Adrenal gland (tissue), 5 donors: ENCODE measurements around the gene SLC5A11.

ENCODE experiments used
- POLR2A ChIP-seq, 2 donors: fragments of 450-650 bp; IDR thresholded peaks; one replicate each; pipeline ENCODE4 v1.6.1; 2017; ENCODE audit warnings: antibody characterized with exemption in 2 of 2, mild to moderate bottlenecking in 2 of 2, moderate library complexity in 1 of 2
- TF ChIP-seq, protein P1 (sequence below), 6 experiments: fragments of 450-650 bp in 4 of 6; fragments of 200-600 bp in 2 of 6; sonication (generic) in 1 of 6; IDR thresholded peaks; 1 replicate in 5 of 6; 2 replicates in 1 of 6; pipeline versions ENCODE4 v1.5.1 to v1.8.0; 2016 to 2021; ENCODE audit warnings: antibody characterized with exemption in 6 of 6, mild to moderate bottlenecking in 2 of 6, moderate library complexity in 1 of 6
- donor health status: DM: no; HTN: no; CAD: no.

DNA sequence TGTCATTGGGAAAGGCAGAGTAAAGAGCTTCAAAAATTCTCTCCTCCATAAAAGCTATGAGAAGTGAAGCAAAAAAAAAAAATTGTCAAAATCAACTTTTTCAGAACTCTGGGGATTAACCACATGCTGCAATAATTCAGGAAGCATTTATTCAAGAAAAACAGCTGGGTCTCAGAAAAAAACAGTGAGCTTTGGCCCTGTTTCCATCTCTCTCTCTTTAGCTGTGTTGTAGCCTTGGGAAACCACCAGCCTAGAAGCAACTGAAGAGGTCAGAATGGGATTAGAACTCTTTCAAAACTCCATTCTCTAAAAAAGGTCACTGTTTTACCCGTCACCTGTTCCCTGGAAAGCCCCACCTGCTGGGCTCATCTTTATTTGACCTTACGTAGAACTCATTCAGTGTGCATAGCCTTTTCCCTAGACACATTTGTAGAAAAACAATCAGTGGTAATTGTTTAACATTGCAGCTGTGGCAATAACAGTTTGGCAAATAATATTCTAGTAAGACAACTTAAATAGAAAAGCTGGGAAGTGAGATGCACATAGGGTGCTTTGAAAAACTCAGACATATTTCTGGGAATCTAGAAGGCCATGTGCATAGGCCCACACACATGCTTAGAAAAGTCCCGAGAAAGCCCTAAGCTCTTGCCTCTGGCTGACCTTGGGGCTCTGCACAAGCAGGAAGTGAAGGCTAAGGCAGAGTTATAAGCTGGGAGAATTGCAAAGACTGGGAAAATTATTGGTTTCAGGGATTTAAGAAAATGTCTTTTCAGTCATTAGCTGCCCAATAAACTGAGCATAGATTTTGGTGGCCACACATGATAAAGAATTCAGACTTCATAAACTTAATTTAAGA, 18.0 kb downstream of the SLC5A11 start:
- TF ChIP-seq, protein P1, sequence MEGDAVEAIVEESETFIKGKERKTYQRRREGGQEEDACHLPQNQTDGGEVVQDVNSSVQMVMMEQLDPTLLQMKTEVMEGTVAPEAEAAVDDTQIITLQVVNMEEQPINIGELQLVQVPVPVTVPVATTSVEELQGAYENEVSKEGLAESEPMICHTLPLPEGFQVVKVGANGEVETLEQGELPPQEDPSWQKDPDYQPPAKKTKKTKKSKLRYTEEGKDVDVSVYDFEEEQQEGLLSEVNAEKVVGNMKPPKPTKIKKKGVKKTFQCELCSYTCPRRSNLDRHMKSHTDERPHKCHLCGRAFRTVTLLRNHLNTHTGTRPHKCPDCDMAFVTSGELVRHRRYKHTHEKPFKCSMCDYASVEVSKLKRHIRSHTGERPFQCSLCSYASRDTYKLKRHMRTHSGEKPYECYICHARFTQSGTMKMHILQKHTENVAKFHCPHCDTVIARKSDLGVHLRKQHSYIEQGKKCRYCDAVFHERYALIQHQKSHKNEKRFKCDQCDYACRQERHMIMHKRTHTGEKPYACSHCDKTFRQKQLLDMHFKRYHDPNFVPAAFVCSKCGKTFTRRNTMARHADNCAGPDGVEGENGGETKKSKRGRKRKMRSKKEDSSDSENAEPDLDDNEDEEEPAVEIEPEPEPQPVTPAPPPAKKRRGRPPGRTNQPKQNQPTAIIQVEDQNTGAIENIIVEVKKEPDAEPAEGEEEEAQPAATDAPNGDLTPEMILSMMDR (IDR thresholded peaks at IDR 0.05) = no peak
- no peak for TF ChIP-seq POLR2A (IDR thresholded peaks at IDR 0.05)
